H1 (cell line): ENCODE measurements around the gene IQCF6.

ENCODE experiments used
- CHD7 ChIP-seq: fragments of 300-600 bp; sonication (generic); IDR thresholded peaks from 2 replicates; pipeline ENCODE4 v1.7.1; 2012; ENCODE audit warnings: low read length, moderate library complexity, mild to moderate bottlenecking, inconsistent platforms; ENCODE audit not compliant: insufficient replicate concordance
- CTCF ChIP-seq, 3 experiments: IDR thresholded peaks; 1 replicate in 2 of 3; 2 replicates in 1 of 3; pipeline versions ENCODE4 v1.5.1 to v1.6.1; 2011; ENCODE audit warnings: low read length in 3 of 3, mild to moderate bottlenecking in 3 of 3, inconsistent platforms in 2 of 3, low read depth in 1 of 3, moderate library complexity in 1 of 3; ENCODE audit not compliant: insufficient read depth in 1 of 3; ENCODE audit errors: control extremely low read depth in 1 of 3
- EP300 ChIP-seq, 2 experiments: IDR thresholded peaks; 1 replicate in 1 of 2; 2 replicates in 1 of 2; pipeline ENCODE4 v1.6.1; 2011 to 2012; ENCODE audit warnings: low read depth in 2 of 2, low read length in 2 of 2, mild to moderate bottlenecking in 2 of 2, borderline replicate concordance in 1 of 2, inconsistent platforms in 1 of 2, moderate library complexity in 1 of 2
- EZH2 ChIP-seq: fragments of 200-600 bp; sonication (generic); IDR thresholded peaks from 2 replicates; pipeline ENCODE4 v1.7.1; 2012; ENCODE audit warnings: low read depth, mild to moderate bottlenecking, moderate library complexity, low read length, inconsistent platforms; ENCODE audit not compliant: severe bottlenecking
- GABPA ChIP-seq: IDR thresholded peaks from 2 replicates; pipeline ENCODE4 v1.6.1; 2011; ENCODE audit warnings: mild to moderate bottlenecking, low read length, moderate library complexity, borderline replicate concordance; ENCODE audit not compliant: insufficient read depth
- JUND ChIP-seq: IDR thresholded peaks from 2 replicates; pipeline ENCODE4 v1.6.1; 2011; ENCODE audit warnings: mild to moderate bottlenecking, improper control_type of control experiment, low read length
- KDM1A ChIP-seq: fragments of 200-600, 300-600 bp; sonication (generic); IDR thresholded peaks from 2 replicates; pipeline ENCODE4 v1.7.1; 2016; ENCODE audit warnings: mild to moderate bottlenecking, low read length, borderline replicate concordance
- PHF8 ChIP-seq: fragments of 200-600 bp; sonication (generic); conservative IDR thresholded peaks from 2 replicates; pipeline ENCODE4 v1.7.1; 2012; ENCODE audit warnings: low read depth, mild to moderate bottlenecking, inconsistent platforms, low read length, moderate library complexity
- POLR2A ChIP-seq, 2 experiments: IDR thresholded peaks; 1 replicate in 1 of 2; 2 replicates in 1 of 2; pipeline ENCODE4 v1.6.1; 2011; ENCODE audit warnings: low read depth in 2 of 2, low read length in 2 of 2, mild to moderate bottlenecking in 2 of 2; ENCODE audit errors: control extremely low read depth in 1 of 2
- POLR2AphosphoS5 ChIP-seq: IDR thresholded peaks from 2 replicates; pipeline ENCODE4 v1.6.1; 2011; ENCODE audit warnings: low read depth, low read length
- RAD21 ChIP-seq, 2 experiments: IDR thresholded peaks in 1 of 2; conservative IDR thresholded peaks in 1 of 2; 2 replicates each; pipeline ENCODE4 v1.6.1; 2011; ENCODE audit warnings: low read depth in 2 of 2, low read length in 2 of 2, improper control_type of control experiment in 1 of 2, inconsistent platforms in 1 of 2, mild to moderate bottlenecking in 1 of 2, moderate library complexity in 1 of 2
- SP2 ChIP-seq: IDR thresholded peaks from 2 replicates; pipeline ENCODE4 v1.6.1; 2012; ENCODE audit warnings: mild to moderate bottlenecking, low read length, inconsistent platforms
- SUZ12 ChIP-seq: fragments of 200-600 bp; sonication (generic); IDR thresholded peaks from 2 replicates; pipeline ENCODE4 v1.6.1; 2012; ENCODE audit warnings: mild to moderate bottlenecking, inconsistent platforms, low read length, moderate library complexity, mixed read lengths
- TEAD4 ChIP-seq: IDR thresholded peaks from 2 replicates; pipeline ENCODE4 v1.6.1; 2012; ENCODE audit warnings: low read depth, low read length, inconsistent platforms, mixed read lengths

DNA sequence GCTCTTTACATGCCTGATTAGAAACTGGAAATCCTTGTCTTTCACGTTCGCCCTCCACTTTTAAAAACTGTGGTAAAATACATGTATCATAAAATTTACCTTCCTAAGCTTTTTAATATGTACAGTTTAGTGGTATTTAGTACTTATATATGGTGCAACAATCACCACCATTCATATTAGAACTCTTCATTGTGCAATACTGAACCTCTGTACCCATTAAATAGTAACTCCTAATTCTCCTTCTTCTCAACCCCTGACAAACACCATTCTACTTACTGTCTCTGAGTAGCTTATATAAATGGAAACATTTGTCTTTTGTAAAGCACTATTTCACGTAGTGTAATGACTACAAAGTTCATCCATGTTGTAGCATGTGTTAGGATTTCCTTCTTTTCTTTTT, 44.0 kb downstream of the IQCF6 start:
- no peak for TF ChIP-seq SUZ12
- TF ChIP-seq RAD21 (IDR thresholded peaks at IDR 0.05 in 1 of 2, conservative IDR thresholded peaks at IDR 0.05 in 1 of 2; ENCODE audit: low read depth in 2 of 2, low read length in 2 of 2): no peak
- no peak for TF ChIP-seq CTCF (IDR thresholded peaks at IDR 0.05; ENCODE audit: control extremely low read depth in 1 of 3, insufficient read depth in 1 of 3, low read depth in 1 of 3, low read length in 3 of 3)
- no peak for TF ChIP-seq EZH2
- TF ChIP-seq JUND: no peak
- no peak for TF ChIP-seq SP2
- no peak for TF ChIP-seq POLR2AphosphoS5
- TF ChIP-seq POLR2A (IDR thresholded peaks at IDR 0.05; ENCODE audit: control extremely low read depth in 1 of 2, low read depth in 2 of 2, low read length in 2 of 2): no peak
- TF ChIP-seq EP300 (IDR thresholded peaks at IDR 0.05; ENCODE audit: borderline replicate concordance in 1 of 2, low read depth in 2 of 2, low read length in 2 of 2): no peak
- TF ChIP-seq TEAD4: no peak
- TF ChIP-seq GABPA: no peak
- no peak for TF ChIP-seq PHF8
- TF ChIP-seq CHD7: no peak
- no peak for TF ChIP-seq KDM1A
